SJCRH30 (cell line): Measurements from ENCODE around the gene ARL3. TPM values are rescaled to one million over a fixed set of nuclear protein-coding genes. Genes with fewer than 3 reads are reported as not detected.
"Not testable (repeated sequence)": the region's sequence is repeated elsewhere in the genome, so short reads cannot be mapped to it uniquely, and the experiment has no call there.

ENCODE experiments used
- DNase-seq, 2 experiments: peaks; one replicate each; pipeline ENCODE4 v3.0.0-alpha.2; 2015 to 2020
- H3K27ac ChIP-seq: fragments of 250-450 bp; sonication (Bioruptor Pico); 2 replicates; pipeline ENCODE4 v1.5.1; 2020; ENCODE audit warnings: mild to moderate bottlenecking, moderate library complexity
- H3K27me3 ChIP-seq: fragments of 250-450 bp; sonication (Bioruptor Pico); 2 replicates; pipeline ENCODE4 v1.5.1; 2020; ENCODE audit warnings: mild to moderate bottlenecking, moderate library complexity
- H3K36me3 ChIP-seq: fragments of 250-450 bp; sonication (Bioruptor Pico); 2 replicates; pipeline ENCODE4 v1.5.1; 2020; ENCODE audit warnings: mild to moderate bottlenecking, moderate library complexity
- H3K4me1 ChIP-seq: fragments of 250-450 bp; sonication (Bioruptor Pico); 2 replicates; pipeline ENCODE4 v1.5.1; 2020; ENCODE audit warnings: mild to moderate bottlenecking, moderate library complexity
- H3K4me3 ChIP-seq: fragments of 250-450 bp; sonication (Bioruptor Pico); 2 replicates; pipeline ENCODE4 v1.5.1; 2020; ENCODE audit warnings: mild to moderate bottlenecking, moderate library complexity
- H3K9me3 ChIP-seq: fragments of 250-450 bp; sonication (Bioruptor Pico); replicated peaks from 2 replicates; pipeline ENCODE4 v1.5.1; 2020; ENCODE audit warnings: mild to moderate bottlenecking, moderate library complexity
- total RNA-seq: library from RNA; depleted of rRNA; stranded (reverse); fragments of >200 nt; shearing (Covaris generic); gene quantifications from 2 replicates; pipeline ENCODE4 v1.2.3, GENCODE V29; 2014

ARL3 gene
- total RNA-seq, 1 experiment from 2014 or later = 17.6 TPM

- Histone ChIP-seq H3K36me3 (peaks cover 14% of the 10 kb centered on the region), H3K4me1 (no peaks in the 10 kb centered on the region), H3K27me3 (no peaks in the 10 kb centered on the region), H3K27ac (no peak overlapping the region), H3K4me3 (no peak overlapping the region), H3K9me3 (no peaks in the 10 kb centered on the region)
- DNase-seq = no peak
Observed at GRCh38 chr10:102721954-102722353, 7.8 kb upstream of the ARL3 start.

GRCh38 chr10:102720775-102721301 lies 6.6 kb upstream of the ARL3 start:
- no peaks in the 10 kb centered on the region for H3K9me3 ChIP-seq
- no peaks in the 10 kb centered on the region for H3K27me3 ChIP-seq
- H3K4me3 ChIP-seq = no peak overlapping the region
- H3K27ac ChIP-seq = no peak overlapping the region
- DNase-seq = no peak
- peaks cover 13% of the 10 kb centered on the region for H3K36me3 ChIP-seq
- H3K4me1 ChIP-seq = no peaks in the 10 kb centered on the region

GRCh38 chr10:102720337-102720736 lies 6.1 kb upstream of the ARL3 start:
- Histone ChIP-seq H3K27ac (no peak overlapping the region), H3K36me3 (peaks cover 13% of the 10 kb centered on the region)

GRCh38 chr10:102718220-102718619 lies 4.0 kb upstream of the ARL3 start:
- Histone ChIP-seq H3K9me3 (no peaks in the 10 kb centered on the region), H3K36me3 (peaks cover 3% of the 10 kb centered on the region), H3K27ac (no peak overlapping the region), H3K27me3 (no peaks in the 10 kb centered on the region), H3K4me1 (0 out of 2 replicates have a peak, but pooled peaks cover 3% of the 10 kb centered on the region), H3K4me3 (no peak overlapping the region)
- DNase-seq = peak in 1 of 2 experiments; percentile 36

More at GRCh38 chr10:102720337-102720736, 6.1 kb upstream of the ARL3 start:
- no peaks in the 10 kb centered on the region for H3K9me3 ChIP-seq
- 0 out of 2 replicates have a peak, but pooled peaks cover 2% of the 10 kb centered on the region for H3K4me1 ChIP-seq
- no peak for DNase-seq
- H3K27me3 ChIP-seq = no peaks in the 10 kb centered on the region
- no peak overlapping the region for H3K4me3 ChIP-seq

- not testable (repeated sequence) for H3K27ac ChIP-seq, DNase-seq, H3K9me3 ChIP-seq, H3K4me3 ChIP-seq, H3K4me1 ChIP-seq, H3K36me3 ChIP-seq, H3K27me3 ChIP-seq
Observed at GRCh38 chr10:102716900-102717565, 2.8 kb upstream of the ARL3 start.

- DNase-seq = no peak
- peaks cover 16% of the 10 kb centered on the region for H3K4me1 ChIP-seq
- H3K9me3 ChIP-seq = no peaks in the 10 kb centered on the region
- H3K27ac ChIP-seq = no peak overlapping the region
- H3K36me3 ChIP-seq = peaks cover 3% of the 10 kb centered on the region
- H3K4me3 ChIP-seq = no peak overlapping the region
- H3K27me3 ChIP-seq = no peaks in the 10 kb centered on the region
Observed at GRCh38 chr10:102715880-102716279, 1.7 kb upstream of the ARL3 start.

GRCh38 chr10:102714621-102715455 lies 641 bp upstream of the ARL3 start, which contains the start of gene SFXN2:
Gene SFXN2 (plus strand): TSS chr10:102714636. CDS start chr10:102726637, 12,001 bp downstream.
- no peaks in the 10 kb centered on the region for H3K27me3 ChIP-seq
- H3K9me3 ChIP-seq = no peaks in the 10 kb centered on the region
- peak within 1 kb of the TSS; percentile 78 for H3K4me3 ChIP-seq
- H3K4me1 ChIP-seq = peaks cover 25% of the 10 kb centered on the region
- no peak for DNase-seq
- peaks cover 3% of the 10 kb centered on the region for H3K36me3 ChIP-seq
- H3K27ac ChIP-seq = peak within 1 kb of the TSS; percentile 61

GRCh38 chr10:102713539-102713813 lies 721 bp downstream of the ARL3 start:
- peak overlapping the region; percentile 61 for H3K27ac ChIP-seq
- H3K36me3 ChIP-seq = no peaks in the 10 kb centered on the region
- peak overlapping the region; percentile 78 for H3K4me3 ChIP-seq
- H3K9me3 ChIP-seq = no peaks in the 10 kb centered on the region
- DNase-seq = no peak
- H3K27me3 ChIP-seq = no peaks in the 10 kb centered on the region
- peaks cover 25% of the 10 kb centered on the region for H3K4me1 ChIP-seq

GRCh38 chr10:102712843-102713538 lies 1.2 kb downstream of the ARL3 start:
- Histone ChIP-seq H3K4me1 (peaks cover 25% of the 10 kb centered on the region), H3K27me3 (no peaks in the 10 kb centered on the region), H3K36me3 (no peaks in the 10 kb centered on the region)

GRCh38 chr10:102712089-102712488 lies 2.1 kb downstream of the ARL3 start:
- no peak overlapping the region for H3K4me3 ChIP-seq
- no peaks in the 10 kb centered on the region for H3K36me3 ChIP-seq
- no peak for DNase-seq
- no peak overlapping the region for H3K27ac ChIP-seq
- no peaks in the 10 kb centered on the region for H3K27me3 ChIP-seq
- no peaks in the 10 kb centered on the region for H3K9me3 ChIP-seq
- H3K4me1 ChIP-seq = peaks cover 28% of the 10 kb centered on the region

More at GRCh38 chr10:102712843-102713538, 1.2 kb downstream of the ARL3 start:
- Histone ChIP-seq H3K4me3 (peak overlapping the region; percentile 78), H3K9me3 (no peaks in the 10 kb centered on the region), H3K27ac (peak overlapping the region; percentile 61)
- no peak for DNase-seq

- Histone ChIP-seq H3K4me3 (no peak overlapping the region), H3K36me3 (no peaks in the 10 kb centered on the region), H3K27me3 (no peaks in the 10 kb centered on the region), H3K4me1 (peaks cover 28% of the 10 kb centered on the region), H3K27ac (no peak overlapping the region), H3K9me3 (no peaks in the 10 kb centered on the region)
- DNase-seq = peak; percentile 27 to 55
Observed at GRCh38 chr10:102710609-102711008, 3.6 kb downstream of the ARL3 start.

- Histone ChIP-seq H3K36me3 (peaks cover 4% of the 10 kb centered on the region; the same call in 1 of the 2 replicates), H3K4me3 (no peak overlapping the region), H3K27me3 (no peaks in the 10 kb centered on the region), H3K27ac (no peak overlapping the region), H3K4me1 (peaks cover 13% of the 10 kb centered on the region), H3K9me3 (no peaks in the 10 kb centered on the region)
- DNase-seq = no peak
Observed at GRCh38 chr10:102705531-102705930, 8.7 kb downstream of the ARL3 start.

- Histone ChIP-seq H3K9me3 (no peaks in the 10 kb centered on the region), H3K36me3 (peaks cover 4% of the 10 kb centered on the region; the same call in 1 of the 2 replicates), H3K4me1 (peaks cover 7% of the 10 kb centered on the region; the same call in 1 of the 2 replicates), H3K27ac (no peak overlapping the region), H3K4me3 (no peak overlapping the region), H3K27me3 (no peaks in the 10 kb centered on the region)
- DNase-seq = no peak
Observed at GRCh38 chr10:102704915-102705314, 9.3 kb downstream of the ARL3 start.

GRCh38 chr10:102702742-102703141 lies 11.5 kb downstream of the ARL3 start:
- no peak overlapping the region for H3K27ac ChIP-seq
- H3K27me3 ChIP-seq = no peaks in the 10 kb centered on the region
- peaks cover 7% of the 10 kb centered on the region; the same call in 1 of the 2 replicates for H3K4me1 ChIP-seq
- H3K4me3 ChIP-seq = no peak overlapping the region
- peaks cover 18% of the 10 kb centered on the region for H3K36me3 ChIP-seq
- H3K9me3 ChIP-seq = no peaks in the 10 kb centered on the region
- no peak for DNase-seq
